ENCODE results near the gene CIC. TPM values are rescaled to one million over a fixed set of nuclear protein-coding genes. Genes with fewer than 3 reads are reported as not detected.

The CIC gene
- total RNA-seq, 1 experiment from 2014 or later = 30.4 TPM

DNA sequence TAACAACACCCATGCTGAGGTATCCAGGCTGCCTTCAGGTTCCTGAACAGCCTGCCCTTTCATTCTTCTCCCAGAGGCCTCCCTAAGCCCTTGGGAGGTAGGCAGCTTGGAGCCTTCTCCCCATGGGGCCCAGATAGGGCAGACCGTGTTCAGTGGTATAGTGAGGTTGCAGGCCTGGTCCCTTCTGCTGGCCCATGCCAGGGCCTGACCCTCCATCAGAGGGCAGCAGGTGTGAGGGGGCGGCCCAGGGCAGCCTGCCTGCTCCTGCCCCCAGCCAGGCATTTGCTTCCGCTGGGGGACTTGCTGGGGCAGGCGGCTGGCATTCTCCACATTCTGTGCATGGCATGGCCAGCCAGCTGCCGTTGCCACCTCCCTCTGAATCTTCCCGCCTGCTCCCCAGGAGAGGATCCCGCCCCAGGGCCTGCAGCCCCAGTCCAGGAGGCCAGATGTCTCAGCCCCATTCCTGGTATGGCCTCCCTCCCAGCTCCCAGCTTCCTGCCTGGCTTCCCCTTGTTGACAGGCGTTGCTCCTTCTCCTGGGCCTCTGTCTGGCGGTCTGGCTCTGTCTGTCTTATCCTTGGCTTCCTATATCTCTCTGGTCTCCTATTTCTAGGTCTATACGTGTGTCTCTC lies 8.9 kb downstream of the CIC start:
- peak; percentile 87 for DNase-seq (ENCODE audit: low read depth)

DNA sequence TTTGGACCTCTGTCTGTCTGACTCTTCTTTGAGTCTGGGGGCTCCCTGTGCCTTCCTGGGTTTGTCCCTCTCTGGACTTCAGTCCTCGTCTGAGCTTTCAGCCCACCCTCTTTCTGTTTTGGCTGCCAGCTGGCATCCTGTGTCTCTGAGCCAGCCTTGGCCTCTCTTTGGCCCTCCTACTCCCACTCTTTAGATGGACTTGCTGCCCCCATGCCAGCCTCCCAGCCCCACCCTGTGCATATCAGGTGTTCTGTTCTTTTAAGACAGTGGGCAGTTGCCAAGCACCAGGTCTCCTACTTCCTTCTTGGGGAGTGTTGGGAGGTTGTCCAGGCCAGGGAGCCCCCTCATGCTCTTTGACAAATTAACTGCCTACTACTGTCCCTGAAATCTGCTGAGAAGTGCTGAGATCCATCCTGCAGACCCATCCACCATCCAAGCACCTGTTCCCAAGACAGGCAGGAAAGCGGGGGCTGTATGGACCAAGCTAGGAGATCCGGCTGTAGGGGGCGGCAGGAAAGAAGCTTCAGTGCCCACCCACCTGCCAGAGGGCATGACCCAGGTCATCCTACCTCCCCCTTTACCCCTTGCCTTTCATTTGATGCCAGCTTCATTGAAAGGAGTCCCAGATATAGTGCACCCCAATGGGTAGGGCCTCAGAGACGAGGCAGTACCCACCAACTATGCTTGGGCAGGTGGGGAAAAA lies 9.6 kb downstream of the CIC start:
- no peak for DNase-seq (ENCODE audit: low read depth)

DNA sequence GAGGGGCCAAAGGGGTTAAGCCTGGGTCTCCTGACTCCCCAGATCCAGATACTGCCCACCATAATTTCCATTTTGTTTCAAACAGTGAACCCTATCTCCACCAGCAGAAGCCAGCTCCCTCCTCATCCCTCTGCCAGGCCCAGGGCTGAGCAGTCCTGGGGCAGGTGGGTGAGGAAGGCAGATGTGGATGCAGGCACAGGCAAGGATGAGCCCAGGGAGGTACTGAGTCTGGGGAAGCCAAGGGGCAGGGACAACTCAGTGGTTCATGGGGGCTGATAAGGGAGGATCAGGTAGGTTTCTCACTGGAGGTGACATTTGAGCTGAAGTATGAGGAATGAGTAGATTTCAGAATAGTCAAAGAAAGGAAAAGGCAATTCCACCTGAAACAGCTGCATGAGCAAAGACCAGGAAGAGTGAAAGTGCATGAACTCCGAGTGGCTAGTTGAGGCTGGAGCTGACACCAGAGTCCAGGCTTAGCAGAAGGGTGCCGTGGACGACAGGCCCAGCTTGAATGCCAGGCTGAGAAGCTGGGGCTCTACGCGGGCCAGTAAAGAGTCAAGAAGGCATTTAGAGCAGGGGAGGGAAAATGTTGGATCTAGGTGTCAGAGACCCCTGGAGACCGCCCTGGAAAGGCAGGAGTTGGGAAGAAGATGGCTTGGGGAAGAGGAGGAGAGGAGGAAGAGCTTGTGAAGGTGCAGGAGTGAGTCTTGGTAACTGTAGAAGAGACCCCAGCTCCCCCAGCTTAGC lies 10.3 kb downstream of the CIC start:
- no peak for DNase-seq (ENCODE audit: low read depth)

DNA sequence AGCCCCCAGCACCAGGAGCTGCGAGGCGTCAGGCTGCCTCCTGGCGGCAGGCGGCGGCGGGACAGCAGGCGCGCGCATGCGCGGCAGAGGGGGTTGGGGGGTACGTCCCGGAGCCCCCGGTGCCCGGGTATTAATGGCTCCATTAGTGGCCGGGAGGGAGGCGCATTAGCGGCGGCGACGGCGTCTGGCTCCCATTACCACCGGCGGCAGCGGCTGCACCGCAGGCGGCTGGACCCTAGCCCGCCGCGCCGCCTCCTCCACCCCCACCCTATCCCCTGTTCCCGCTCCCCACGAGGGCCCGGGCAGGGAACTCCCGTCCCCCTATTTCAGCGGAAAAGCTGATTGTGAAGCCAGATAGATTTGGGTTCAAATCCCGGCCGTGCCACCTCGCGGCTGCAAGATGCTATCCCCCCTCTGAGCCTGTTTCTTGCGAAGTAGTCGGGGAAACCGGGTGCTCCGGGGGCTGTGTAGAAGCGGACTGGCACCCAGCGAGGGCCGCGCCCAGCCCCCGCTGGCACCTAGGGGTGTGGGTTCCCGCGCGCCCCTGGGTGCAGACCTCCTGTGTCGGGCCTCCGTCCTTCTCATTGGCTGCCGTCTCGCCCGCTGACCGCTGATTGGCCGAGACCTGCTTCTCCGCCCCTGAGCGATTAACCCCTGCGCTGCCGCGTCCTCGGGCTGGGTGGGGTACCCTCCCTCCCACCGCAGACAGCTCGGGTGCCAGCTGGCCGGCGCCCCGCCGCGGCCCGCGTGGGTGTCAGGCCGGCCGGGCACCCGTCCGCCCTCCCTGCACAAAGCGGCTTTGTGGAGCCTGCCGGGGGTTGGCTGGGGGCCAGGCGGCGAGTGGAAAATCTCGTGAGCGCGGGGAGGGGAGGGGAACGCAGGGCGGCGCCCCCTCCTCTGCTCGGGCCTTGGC lies 11.1 kb downstream of the CIC start:
- DNase-seq (ENCODE audit: low read depth) = peak; percentile 89

DNA sequence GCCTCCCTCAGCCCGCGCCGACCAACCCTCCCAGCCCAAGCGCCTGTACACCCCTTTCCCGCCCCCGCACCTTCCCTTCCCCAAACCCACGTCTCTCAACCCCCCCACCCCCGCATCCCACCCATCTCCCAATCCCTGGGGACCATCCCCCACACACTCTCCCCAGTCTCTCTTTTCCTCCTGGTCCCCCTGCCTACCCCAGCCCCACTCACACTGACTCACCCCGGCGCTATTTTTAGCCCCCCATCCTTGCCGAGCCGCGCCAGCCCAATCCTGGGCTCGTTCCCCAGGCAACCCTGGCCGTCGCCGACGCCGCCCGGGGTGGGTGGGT lies 11.7 kb downstream of the CIC start:
- peak; percentile 55 for DNase-seq (ENCODE audit: low read depth)

DNA sequence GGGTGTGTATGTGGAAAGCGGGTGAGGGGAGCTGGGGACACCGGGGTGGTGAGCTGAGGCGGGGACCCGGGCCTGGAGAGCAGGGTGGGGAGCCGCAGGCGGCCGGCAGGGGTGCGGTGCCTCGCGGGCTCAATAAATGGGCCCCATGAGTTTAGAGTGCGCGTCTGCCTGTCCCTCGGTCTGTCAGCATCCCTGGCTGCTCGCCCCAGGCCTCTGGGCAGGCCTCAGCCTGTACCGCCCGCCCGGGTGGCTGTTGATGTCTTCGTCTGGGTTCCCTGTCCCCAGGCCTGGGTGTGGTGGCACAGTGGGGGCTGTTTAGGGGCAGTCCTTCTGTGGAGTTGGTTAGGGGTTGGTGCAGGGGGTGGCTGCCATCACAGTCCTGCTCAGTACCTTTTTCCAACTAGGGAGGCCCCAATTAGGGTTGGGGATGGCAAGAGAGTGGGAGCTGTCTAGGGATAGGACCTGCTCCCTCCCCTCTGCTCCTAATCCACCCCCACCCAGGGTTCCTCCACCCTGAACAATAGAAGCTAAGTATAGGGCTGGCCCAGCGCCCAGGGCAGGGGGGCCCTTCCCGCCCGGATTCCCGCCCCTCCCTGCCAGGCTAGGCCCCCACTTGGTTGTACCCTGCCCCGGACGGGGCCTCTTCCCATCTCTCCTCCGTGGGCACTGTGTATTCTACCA lies 12.2 kb downstream of the CIC start:
- DNase-seq (ENCODE audit: low read depth) = peak; percentile 61

DNA sequence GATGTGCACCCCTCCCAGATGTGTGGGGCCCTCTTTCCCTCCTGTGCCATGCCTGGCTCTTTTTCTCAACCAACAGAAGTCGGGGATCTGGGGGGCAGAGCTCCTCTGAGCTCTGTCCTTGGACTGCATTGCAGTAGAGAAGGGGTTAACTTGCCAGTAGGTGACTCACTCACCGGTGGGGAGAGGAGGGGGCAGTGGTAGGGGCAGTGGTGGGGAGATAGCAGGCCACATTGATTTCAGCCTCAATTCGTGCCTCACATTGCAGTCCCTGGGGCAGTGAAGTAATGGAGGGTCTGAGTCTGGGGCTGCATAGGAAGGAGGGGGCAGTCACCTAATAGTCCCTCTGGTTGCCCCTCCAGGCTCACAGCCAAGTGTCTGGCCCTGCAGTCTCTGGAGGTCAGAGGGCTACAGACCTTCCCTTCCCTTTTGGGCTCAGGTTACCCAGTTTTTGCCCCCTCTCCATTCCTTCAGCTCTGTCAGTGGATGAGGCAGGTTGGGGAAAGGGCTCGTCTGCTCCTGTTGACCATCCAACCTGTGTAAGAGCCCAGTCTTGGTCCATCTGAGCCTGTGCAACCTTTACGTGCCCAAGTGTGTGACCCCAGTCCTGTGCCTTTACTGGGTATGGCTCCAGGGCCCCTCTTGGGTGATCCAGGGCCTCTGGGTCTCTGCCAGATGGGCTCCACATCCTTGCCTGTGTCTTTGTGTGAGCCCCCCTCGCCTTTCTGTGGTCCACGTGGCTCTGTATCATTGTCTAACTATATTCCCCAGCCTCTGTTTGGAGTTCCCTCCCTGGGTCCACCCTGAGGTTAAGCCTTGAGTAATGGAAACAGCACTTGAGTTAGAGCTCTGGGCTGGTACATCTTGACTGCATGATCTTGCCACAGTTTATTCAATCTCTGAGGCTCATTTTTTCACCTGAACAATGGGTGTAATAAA lies 13.0 kb downstream of the CIC start:
- DNase-seq (ENCODE audit: low read depth) = peak; percentile 69

DNA sequence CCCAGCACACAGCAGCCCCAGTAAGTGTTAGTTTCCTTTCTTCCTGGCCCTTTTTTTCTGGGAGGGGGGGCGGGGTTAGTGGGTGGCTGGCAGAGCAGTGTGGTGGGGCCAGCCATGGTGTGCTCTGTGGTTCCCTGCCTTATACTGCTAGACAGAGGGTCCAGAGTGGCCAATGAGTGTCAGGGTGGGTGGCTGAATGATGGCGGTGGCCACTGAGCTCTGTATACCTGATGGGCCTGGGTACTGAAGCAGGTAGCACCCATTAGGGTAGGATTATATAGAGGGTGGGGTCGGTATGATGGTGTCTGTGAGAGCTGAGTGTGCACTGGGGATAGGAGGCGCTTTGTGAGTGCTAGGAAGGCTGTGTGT lies 13.8 kb downstream of the CIC start:
- DNase-seq (ENCODE audit: low read depth) = no peak

DNA sequence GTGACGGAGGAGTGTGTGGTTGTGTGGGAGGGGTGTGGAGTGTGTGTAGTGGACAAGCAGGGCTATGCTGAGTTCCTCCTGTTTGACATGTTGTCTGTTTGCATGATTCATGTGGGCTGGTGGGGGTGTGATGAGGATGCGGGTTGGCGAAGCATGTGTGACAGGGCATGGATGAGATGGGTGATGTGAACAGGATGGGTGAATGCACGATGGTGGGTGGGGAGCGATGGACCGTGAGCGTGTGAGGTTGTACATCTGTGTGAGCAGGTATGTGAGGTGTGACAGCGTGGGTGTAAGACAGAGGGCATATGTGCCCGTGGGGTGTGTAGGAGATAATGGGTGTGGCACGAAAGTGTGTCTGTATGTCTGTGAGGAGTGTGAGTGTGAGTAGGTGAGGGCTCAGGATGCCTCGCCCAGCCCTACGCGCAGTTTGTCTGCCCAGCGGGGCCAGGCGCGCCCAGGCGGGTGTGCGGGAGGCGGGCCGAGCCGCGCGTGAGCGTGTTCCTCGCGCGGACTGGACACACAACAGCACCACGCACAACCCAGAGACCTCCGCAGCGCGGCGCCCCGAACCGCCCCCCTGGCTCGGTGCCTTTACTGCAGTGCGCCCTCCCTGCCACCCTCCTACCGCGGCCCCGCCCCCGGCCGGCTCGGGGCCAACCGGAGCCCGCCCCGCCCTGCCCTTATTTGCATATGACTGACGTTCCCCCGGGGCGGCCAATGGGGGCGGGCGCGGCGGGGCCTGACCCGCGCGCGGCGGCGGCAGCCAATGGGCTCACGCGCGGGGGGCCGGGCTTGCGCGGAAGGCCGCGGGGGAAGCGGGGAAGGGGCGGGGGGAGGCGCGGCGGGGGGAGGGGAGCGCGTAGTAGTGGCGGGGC lies 14.4 kb downstream of the CIC start:
- DNase-seq (ENCODE audit: low read depth) = peak; percentile 90

DNA sequence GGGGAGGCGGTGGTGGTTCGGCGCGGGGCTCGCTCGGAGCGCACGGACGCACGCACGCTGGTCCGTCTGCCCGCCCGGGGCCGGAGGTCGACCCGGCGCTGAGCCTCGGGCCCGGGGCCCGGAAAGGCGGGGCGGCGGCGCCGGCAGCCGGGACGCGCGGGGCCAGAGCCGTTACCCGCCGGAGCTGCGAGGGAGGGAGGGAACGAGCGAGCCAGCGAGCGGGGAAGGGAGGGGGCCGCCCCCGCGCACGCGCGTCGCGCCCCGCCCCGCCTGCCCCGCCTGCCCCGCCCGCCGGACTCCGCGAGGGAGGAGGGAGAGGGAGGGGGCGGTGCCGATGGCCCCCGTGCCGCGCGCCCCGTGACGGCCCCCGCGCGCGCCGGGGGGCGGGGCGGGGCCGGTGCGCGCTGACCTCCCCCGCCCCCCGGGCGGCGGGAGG lies 15.0 kb downstream of the CIC start:
- DNase-seq (ENCODE audit: low read depth) = peak; percentile 64

DNA sequence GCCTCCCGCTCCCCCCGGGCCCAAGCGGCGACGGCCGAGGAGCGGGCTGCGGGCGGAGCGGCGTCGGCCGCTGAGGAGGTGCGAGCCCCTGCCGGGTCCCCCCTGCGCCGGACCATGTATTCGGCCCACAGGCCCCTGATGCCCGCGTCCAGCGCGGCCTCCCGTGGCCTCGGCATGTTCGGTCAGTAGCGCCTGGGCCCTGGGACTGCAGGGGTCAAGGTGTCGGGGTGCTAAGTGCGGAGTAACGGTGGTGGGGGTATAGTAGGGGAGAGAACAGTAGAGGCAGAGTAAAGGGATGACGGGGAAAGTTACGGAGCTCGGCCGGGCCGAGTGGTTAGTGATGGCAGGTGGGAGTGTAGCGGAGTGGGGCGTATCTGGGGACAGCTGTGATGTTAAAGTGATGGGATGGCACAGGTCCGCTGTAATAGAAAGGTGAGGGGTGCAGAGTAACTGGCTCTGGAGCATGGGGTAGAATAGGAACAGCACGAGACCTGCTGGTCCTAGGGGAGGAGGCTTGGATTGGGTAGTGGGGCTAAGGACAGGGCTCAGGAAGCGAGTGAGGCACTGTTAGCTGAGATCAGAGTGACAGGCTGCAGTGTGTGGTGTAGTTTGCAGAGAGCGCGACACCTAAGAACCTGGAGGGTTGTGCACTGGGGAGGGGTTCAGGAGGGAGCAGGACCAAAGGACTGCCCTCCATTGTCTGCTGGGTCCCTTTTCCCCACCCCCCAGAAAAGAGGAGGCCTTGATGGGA lies 15.7 kb downstream of the CIC start:
- no peak for DNase-seq (ENCODE audit: low read depth)

DNA sequence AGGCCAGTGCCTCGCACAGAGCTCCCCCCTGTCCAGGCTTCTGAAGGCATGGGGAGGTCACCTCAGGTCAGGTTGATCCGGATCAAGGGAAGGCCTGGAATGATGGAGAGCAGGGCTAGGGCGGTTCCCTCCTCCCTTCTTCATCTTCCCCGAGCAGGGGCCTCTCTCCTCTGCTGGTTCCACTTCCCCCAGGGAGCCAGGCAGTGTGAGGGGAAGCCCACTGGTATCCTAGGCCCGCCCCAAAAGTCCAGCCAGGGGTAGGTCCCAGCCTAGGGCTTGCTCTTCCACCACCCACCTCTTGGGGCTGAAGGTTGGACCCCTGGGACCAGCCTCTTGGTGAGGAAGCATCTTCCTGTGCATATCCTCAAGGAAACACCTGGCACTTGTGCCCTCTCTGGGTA lies 16.5 kb downstream of the CIC start:
- no peak for DNase-seq (ENCODE audit: low read depth)

DNA sequence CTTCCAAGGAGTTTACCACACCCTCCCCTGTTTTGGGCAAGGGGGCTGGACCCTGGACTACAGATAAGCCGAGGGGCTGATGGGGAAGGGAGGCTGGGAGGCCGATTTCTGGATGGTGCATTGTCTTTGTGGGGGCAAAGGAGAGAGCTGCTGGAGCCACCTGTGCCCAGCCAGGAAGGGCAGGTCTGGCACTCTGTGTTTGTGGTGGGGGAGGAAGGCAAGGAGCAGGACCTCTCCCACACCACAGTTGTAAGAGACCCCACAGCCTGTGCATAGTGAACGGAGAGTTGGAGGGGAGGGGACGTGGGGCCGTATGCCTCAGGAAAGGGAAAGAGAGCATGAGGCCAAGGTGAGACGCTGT lies 16.9 kb downstream of the CIC start:
- no peak for DNase-seq (ENCODE audit: low read depth)

DNA sequence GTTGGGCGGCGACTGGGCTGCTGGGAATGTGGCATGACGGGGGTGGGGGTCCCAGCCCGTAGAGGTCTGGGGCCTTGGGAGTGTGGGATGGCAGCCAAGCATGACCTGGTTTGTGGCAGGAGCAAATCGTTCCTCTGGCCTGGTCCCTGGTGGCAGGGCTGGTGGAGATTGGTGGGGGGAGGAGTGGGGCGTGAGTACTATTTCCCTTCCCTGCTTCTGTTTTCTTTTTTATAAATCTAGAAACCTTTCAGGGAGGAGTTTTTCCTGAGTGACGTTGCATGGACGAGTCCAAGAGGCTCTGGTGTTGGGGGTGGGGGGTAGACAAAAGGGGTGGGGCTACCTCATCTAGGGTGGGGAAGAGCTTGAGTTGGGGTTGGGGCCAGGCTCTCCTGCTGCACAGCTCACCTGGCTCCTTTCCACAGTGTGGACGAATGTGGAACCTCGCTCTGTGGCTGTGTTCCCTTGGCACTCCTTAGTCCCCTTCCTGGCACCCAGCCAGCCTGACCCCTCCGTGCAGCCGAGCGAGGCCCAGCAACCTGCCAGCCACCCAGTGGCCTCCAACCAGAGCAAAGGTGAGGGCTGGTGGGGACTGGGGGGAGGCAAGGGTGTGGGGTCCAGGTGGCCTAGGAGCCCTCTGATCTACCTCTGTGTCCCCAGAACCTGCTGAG lies 17.4 kb downstream of the CIC start:
- no peak for DNase-seq (ENCODE audit: low read depth)

DNA sequence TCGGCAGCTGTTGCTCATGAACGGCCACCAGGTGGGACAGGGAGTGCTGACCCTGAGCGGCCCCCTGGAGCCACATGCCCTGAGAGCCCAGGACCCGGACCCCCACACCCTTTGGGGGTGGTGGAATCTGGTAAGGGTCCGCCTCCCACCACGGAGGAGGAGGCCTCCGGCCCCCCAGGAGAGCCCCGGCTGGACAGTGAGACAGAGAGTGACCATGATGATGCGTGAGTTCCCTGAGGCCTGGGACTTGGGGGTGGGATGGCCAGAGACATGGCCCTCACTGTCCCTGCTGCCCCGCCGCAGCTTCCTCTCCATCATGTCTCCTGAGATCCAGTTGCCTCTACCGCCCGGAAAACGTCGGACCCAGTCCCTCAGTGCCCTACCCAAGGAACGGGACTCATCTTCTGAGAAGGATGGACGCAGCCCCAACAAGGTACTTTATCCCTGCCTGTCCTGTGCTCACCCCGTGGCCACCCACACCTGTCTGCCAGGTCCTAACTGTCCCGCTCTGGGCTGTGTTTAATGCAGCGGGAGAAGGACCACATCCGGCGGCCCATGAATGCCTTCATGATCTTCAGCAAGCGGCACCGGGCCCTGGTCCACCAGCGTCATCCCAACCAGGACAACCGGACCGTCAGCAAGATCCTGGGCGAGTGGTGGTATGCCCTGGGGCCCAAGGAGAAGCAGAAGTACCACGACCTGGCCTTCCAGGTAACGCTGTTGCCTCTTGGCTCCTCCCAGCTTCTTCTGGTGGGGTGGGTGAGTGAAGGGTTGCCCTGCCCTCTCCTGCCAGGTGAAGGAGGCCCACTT lies 18.2 kb downstream of the CIC start:
- no peak for DNase-seq (ENCODE audit: low read depth)

DNA sequence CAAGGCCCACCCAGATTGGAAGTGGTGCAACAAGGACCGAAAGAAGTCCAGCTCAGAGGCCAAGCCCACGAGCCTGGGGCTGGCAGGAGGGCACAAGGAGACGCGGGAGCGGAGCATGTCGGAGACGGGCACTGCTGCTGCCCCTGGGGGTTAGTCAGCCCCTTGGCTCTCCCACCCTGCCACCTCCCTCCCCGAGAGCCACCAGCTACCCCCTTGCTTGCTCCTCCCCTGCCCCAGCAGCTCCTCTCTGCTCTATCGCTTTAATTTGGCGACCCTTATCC lies 18.7 kb downstream of the CIC start:
- no peak for DNase-seq (ENCODE audit: low read depth)

DNA sequence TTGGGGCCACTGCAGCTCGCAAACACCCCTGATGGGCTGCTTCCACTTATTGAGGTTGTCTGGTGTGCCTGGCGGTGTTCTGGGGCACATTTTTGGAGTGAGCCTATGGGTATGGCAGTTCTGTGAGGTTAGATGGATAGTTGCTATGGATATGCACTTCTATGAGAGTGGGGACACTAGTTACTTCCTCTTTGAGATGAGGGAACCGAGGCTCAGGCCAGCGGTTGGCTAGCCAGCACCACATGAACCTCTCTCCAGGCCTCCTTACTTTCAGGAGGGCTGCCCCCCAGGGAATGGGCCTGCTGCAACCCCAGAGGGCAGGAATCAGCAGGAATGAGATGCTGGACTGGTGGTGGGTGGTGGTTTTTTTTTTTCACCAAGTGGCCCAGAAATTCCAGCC lies 19.3 kb downstream of the CIC start:
- DNase-seq (ENCODE audit: low read depth) = no peak

Measured in M059J (cell line).